ENCODE results near the gene MED16.

Gene MED16, protein sequence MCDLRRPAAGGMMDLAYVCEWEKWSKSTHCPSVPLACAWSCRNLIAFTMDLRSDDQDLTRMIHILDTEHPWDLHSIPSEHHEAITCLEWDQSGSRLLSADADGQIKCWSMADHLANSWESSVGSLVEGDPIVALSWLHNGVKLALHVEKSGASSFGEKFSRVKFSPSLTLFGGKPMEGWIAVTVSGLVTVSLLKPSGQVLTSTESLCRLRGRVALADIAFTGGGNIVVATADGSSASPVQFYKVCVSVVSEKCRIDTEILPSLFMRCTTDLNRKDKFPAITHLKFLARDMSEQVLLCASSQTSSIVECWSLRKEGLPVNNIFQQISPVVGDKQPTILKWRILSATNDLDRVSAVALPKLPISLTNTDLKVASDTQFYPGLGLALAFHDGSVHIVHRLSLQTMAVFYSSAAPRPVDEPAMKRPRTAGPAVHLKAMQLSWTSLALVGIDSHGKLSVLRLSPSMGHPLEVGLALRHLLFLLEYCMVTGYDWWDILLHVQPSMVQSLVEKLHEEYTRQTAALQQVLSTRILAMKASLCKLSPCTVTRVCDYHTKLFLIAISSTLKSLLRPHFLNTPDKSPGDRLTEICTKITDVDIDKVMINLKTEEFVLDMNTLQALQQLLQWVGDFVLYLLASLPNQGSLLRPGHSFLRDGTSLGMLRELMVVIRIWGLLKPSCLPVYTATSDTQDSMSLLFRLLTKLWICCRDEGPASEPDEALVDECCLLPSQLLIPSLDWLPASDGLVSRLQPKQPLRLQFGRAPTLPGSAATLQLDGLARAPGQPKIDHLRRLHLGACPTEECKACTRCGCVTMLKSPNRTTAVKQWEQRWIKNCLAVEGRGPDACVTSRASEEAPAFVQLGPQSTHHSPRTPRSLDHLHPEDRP

DNA sequence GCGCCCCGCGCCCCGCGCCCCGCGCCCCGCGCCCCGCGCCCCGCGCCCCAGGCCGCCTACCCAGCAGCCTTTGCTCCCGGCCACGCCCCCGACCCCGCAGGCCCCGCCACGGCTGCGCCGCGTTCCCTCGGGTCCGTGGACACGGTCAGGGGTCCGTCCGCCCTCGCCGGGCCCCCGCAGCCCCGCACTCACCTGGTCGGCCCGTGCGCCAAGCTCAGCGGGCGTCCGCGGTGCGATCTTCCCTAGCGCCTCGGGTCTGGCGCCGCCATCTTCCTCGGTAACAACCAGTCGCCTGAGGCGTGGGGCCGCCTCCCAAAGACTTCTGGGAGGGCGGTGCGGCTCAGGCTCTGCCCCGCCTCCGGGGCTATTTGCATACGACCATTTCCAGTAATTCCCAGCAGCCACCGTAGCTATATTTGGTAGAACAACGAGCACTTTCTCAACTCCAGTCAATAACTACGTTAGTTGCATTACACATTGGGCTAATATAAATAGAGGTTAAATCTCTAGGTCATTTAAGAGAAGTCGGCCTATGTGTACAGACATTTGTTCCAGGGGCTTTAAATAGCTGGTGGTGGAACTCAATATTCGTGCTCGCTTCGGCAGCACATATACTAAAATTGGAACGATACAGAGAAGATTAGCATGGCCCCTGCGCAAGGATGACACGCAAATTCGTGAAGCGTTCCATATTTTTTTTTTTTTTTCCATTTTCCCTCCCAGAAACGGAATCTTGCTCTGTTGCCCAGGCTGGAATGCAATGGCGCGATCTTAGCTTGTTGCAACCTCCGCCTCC, at the start of gene MED16, which contains the start of gene RNU6-9:
Gene MED16, minus strand, starts transcription at position 294 of the 796 bp plus-strand sequence. CDS start 2,056 bp downstream, outside the sequence.
Gene RNU6-9, plus strand, starts transcription at position 591 of the 796 bp plus-strand sequence.
- peak; percentile 93 for DNase-seq (ENCODE audit: low read depth)

DNA sequence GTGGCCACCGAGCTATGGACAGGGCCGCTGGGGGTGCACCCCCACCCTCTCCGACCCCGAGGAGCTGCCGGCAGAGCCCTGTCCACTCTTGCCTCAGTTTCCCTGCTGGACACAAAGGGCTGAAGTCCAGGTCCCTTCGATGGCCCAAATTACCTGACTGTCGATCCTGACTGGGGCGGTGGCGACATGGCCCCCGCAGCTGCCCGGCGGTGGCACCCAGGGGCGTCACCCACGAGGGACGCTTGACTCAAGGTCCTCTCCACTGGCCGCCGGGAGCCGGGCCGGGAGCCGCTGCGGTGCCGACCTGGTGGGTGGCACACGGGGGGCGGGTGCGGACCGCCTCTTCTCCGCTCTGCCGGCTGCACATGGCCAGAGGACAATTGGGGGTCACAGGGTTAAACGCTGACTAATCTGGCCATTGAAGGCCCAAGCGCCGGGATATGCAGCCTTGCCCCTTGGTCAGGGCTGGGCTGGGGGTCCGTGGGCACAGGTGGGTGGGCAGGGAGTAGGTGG, 49.2 kb upstream of the MED16 start:
- DNase-seq (ENCODE audit: low read depth), result no peak

DNA sequence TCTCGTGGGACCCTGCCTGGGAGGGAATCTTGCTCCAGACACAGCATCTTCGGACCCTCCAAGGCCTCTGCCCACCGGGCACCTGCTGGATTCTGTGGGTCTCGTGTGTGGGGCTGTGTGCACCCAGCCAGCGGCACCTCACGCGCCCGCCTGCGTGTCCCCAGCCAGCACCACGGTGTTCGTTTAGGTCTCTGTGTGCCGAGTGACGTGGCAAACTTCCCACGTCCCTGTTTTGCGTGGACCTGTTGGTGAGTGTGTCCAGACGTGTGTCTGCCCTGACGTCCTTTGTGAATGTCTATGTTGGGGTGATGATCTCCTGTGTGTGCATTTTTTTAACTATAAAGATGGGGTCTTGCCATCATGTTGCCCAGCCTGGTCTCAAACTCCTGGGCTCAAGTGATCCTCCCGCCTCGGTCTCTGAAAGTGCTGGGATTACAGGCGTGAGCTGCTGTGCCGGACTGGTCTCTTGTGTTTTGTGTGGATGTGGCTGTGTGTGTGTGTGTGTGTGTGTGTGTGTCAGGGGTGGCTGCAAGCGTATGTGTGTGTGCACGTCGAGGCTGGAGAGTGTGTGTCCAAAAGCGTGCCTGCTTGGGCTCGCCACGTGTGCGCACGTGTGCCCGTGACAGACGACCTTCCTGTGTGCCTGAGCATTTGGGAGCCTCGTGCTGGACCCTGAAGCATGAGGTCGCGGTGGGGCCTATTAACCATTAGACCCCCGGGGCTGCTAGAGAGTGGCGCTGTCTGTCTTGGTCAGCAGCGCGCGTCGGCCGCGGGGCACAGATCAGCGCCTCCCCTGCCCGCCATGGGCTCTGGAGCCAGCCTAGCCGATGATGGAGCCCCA, 48.5 kb upstream of the MED16 start:
- DNase-seq (ENCODE audit: low read depth), result no peak

DNA sequence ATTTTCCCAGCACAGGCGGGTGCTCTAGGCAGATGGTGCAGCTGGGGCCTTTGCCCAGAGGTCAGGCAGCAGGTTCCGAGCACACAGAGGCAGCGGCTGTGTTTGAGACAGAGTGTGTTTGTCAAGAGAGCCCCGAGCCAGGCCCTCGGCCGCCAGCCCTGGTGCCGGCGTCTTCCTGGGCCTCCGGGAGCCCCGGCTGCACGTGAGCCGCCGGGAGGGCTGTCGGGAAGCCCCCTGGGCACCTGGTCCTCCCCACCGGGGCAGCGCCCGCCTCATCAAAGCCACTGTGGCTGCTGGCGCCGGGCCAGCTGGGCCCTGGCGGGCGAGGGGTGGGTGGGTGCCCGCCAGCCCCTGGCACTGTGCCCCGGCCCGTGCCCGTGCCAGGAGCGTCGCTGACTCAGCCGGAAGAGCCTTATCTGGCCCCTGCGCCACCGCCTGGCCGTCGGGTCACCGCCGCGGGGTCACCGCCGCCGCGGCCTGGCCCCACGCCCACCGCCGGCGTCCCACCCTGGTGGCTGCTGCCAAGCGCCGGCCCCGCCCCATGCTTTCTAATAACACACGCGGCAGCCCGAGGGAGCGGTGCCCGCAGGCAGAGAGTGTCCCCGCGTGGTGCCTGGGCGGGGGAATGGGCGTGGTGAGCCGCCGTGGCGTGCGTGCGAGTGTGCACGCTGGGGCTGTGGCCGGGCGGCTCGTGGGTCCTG, 47.8 kb upstream of the MED16 start:
- no peak for DNase-seq (ENCODE audit: low read depth)

DNA sequence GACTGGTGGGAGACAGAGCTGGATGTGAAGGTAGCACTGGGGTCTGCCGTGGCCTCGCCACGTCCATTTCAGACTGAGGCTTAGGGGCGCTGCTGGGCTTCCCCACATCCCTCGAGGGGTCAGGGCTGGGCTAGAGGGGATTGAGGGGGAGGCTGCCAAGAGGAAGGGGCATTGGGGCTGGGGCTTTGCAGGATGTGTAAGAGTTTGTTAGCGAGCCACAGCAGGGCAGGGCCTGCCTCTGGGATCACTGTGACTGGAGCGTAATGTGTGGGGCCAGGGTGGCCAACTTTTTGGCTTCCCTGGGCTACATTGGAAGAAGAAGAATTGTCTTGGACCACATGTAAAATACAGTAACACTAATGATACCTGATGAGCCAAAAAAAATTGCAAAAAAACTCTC, 46.9 kb upstream of the MED16 start:
- no peak for DNase-seq (ENCODE audit: low read depth)

DNA sequence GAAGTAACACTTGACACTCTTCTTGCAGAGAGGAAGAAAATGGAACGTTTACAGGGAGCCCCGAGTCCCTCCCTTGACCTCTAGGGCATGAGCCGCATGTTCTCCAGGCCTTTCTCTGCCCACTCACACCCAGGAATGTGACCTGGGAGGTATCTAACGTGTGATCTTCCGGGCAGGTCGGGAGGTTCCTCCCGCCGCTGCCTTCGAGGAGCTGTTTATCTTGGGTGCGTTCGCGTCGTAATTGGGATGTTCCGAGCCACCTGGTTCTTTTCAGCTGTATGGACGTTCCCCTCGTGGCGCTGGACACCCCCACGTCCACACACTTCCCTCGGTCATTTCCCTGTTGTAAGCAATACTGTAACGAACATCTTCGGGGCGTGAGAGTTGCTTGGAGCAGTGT, 46.5 kb upstream of the MED16 start:
- DNase-seq (ENCODE audit: low read depth), result no peak

DNA sequence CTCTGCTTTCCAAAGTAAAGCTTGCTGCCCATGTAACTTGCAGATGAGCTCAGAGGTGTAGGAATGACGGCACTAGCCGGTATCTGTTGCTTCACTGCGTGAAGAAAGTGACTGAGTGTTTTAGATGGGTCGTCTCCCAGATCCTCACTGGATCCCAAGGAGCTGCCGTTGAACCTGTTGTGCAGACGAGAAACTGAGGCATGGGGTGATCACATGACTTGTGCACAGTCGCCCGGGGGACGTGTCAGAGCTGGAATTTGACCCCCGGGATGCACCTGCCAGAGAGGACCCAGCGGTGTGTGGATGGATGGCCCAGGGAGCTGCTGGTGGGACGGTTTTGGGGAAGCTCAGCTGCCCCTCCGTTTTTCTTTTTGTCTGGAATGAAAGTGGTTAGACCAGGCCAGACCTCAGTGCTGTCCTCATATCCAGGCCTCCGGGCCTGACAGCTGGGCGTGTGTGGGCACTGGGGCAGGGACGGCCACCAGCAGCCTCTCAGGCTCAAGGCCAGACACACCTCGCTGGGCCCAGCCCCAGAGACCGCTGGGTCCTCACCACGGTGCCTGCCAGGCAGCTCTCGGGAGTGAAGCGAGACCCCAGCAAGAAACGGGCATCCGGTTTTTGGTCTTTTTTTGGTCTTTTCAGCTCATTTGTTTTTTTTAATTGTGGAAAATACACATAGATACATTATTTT, 45.4 kb upstream of the MED16 start:
- no peak for DNase-seq (ENCODE audit: low read depth)

DNA sequence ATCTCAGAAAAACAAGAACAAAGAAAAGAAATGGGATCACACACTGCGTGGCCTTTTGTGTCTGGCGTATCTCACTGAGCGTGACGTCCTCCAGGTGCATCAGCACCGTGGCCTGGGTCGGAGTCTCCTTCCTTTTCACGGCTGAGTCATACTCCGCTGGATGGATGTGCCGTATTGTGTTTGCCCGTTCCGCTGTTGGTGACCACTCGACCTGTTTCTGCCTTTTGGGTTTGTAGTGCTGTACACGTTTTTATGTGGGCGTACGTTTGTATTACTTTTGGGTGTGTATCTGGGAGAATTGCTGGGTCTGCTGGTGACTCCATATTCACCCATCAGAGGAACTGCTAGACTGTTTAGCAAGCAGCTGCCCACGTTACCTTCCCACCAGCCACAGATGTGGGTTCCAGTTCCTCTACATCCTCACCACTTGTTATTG, 44.3 kb upstream of the MED16 start:
- no peak for DNase-seq (ENCODE audit: low read depth)

DNA sequence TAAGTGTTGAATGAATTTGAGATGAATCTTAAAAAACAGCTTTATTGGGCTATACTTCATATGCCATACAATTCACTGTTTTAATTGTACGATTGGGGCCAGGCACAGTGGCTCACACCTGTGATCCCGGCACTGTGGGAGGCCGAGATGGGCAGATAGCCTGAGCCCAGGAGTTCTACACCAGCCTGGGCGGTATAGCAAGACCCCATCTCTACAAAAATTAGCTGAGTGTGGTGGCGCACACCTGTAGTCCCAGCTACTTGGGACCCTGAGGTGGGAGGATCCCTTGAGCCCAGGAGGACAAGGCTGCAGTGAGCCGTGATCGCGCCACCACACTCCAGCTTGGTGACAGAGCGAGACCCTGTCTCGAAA, 43.2 kb upstream of the MED16 start:
- no peak for DNase-seq (ENCODE audit: low read depth)

DNA sequence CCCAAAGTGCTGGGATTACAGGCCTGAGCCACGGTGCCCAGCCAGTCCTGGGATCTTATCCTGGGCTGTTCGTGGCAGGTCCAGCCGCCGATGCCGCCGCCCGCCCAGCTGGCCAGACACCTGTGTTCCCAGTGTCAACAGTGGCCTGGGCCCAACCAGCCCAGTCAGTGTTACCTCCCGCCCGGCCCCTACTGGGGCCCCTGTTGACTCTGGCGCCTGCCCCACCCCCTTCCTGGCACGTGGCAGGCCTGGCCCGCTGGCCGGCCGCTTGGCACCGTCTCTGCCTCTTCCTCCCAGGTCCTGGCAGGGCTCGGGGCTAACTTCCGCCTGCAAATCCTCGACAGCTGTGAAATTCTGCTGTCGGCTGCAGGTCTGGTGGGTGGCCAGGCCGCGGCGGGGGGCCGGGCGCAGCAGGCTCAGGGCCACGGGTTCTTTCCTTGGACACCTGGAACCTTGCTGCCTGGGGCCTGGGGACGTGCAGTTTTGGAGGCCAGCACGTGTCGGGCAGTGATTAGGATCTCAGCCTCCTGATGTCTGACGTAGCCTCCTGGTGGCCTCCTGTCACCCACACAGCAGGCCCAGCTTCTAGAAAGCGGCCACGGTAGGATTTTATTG, 42.0 kb upstream of the MED16 start:
- DNase-seq (ENCODE audit: low read depth), result peak; percentile 73

DNA sequence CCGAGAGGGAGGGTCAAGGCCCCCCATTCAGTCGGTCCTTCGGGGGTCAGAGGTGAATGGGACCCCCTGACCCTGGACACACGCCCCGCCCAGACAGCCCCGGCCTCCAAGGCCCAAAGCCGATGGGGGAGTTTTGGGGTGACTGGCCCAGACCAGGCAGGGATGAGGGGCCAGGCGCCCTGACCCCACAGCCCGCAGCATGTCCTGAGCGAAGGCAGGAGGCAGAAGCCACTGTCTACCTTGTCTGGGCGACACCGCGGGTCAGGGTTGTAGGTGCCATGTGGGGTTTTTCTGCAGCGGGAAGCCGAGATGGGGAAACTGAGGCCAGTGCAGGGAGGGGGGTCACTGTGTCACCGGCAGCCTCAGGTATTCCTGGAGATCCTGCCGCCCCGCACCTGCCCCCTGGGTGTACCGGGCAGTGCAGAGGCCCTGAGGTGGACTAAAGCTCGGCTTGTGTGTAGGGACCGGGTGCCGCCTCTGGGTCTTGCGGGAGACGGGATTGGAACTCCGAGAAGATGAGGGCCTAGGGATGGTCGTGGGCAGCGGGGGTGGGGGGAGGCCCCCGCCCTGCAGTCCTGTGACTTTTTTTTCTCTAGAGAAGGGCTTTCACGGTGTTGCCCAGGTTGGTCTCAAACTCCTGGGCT, 41.3 kb upstream of the MED16 start:
- no peak for DNase-seq (ENCODE audit: low read depth)

DNA sequence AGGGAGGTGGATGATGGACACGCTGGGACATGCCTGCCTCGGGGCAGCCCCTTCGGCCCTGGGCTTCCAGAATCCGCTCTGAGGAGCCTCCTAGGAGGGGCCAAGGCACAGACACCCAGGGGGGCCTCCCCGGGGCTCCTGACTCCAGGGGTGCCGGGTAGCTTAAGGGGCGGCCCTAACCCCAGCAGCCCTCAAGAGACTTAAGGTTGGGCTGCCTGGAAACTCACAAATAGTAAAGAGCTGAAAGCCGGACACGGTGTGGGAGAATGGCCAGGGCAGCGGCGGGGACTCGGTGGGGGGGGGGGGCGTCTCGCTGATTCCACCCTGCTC, 40.5 kb upstream of the MED16 start:
- DNase-seq (ENCODE audit: low read depth), result no peak

DNA sequence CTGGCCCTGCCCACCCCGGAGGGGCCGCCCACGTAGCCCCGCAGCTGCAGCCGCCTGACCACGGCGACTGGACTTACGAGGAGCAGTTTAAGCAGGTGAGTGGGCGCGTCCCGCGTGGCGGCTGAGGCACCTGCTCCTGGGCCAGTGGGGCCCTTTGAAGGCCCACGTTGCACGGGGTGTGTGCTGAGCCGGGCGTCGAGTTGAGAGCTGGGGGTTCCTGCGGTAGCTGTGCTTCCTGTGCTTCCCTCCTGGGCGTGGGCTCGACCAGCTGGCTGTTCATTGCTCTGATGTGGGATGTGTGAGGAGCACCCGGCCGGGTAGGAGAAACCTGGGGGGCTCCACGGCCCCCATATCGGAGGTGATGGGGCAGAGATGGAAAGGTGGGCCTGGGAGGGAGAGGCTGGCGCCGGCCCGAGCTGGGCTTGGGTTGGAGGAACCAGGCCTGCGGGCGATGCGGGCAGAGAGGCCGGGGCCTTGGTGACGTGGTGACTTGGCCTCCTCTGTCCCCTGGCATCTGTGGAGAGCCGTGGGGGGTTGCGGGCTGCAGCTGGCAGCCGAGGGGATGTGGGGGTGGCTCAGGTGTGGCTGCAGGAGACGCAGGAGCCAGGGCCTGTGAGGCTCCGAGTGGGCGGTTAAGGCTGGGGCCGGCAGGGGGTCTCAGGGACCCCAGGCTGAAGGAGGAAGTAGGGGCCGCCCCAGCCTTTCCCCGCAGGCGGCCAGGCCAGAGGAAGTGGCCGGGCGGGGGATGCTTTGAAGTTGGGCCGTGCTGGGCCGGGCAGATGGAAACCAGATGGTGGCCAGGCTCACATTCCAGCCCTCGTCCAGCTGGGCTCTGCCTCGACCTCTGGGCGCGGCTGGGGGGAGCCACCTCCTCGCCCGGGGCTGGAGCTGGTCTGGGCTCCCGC, 39.9 kb upstream of the MED16 start:
- DNase-seq (ENCODE audit: low read depth), result peak; percentile 80

DNA sequence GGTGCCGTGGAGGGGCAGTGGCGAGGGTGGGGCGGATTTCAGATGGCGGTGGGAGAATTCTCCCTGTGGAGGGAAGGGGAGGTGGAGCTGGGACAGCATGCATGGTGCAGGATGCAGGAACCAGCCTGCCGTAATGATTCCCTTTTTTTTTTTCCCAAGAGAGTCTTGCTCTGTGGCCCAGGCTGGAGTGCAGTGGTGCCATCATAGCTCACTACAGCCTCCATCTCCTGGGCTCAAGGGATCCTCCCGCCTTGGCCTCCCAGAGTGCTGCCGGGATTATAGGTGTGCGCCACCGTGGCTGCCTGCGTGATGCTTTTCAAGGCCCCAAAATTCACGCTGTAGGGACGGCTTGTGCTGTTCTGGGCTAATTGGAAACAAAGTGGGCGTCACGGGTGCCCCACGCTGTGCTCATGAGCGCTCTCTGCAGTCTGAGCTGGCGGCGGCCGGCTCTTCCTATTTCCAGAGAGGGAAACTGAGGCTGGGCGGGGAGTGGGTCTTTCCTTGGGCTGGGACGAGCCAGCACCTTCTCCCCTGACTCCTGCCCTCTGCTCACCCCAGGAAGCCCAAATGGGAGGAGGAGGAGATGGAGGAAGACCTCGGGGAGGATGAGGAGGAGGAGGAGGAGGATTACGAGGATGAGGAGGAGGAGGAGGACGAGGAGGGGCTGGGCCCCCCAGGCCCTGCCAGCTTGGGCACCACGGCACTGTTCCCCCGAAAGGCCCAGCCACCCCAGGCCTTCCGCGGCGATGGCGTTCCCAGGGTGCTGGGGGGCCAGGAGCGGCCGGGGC, 39.1 kb upstream of the MED16 start:
- DNase-seq (ENCODE audit: low read depth), result no peak

DNA sequence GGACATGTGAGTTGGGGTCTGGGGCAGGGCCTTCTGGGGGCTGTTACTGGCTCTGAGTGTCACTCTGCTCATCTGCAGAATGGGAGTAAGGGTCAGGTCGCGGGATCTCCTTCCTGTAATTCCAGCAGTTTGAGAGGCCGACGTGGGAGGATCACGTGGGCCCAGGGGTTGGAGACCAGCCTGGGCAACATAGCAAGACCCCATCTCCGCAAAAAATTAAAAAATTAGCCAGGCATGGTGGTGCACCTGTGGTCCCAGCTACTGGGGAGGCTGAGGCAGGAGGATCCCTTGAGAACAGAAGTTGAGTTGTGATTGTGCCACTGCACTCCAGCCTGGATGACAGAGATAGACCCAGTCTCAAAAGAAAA, 36.9 kb upstream of the MED16 start:
- no peak for DNase-seq (ENCODE audit: low read depth)

DNA sequence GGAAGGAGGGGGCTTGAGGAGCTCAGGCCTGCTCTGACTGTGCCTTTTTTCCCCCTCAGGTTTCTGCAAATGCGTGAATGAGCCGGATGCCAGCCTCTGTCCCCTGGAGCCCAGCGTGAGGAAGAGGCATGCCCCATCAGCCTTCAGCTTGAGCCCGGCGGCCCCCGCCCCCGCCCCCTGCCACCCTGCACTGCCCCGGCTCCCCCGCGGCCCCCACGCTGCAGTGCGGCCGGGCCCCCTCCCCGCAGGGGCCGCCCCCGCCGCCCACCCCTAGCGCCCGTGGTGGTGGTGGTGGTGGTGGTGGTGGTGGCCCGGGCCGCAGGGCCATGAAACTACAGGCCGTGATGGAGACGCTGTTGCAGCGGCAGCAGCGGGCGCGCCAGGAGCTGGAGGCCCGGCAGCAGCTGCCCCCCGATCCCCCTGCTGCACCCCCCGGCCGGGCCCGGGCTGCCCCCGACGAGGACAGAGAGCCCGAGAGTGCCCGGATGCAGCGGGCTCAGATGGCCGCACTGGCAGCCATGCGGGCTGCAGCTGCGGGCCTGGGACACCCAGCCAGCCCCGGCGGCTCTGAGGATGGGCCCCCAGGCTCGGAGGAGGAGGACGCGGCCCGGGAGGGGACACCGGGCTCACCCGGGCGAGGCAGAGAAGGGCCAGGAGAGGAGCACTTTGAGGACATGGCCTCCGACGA, 36.4 kb upstream of the MED16 start:
- no peak for DNase-seq (ENCODE audit: low read depth)

Data from fibroblast of the conjunctiva (primary cell).